ENCODE data around the gene IRF2BP2.
"Not testable (repeated sequence)": the region's sequence is repeated elsewhere in the genome, so short reads cannot be mapped to it uniquely, and the experiment has no call there.

IRF2BP2 gene

GRCh38 chr1:234597894-234598293 is 12.1 kb downstream of the IRF2BP2 start:
- TF ChIP-seq CTCF (IDR thresholded peaks at IDR 0.05; ENCODE audit: borderline replicate concordance, control extremely low read depth, extremely low read depth, insufficient read depth, missing control alignments): peak; percentile 63
- DNase-seq (ENCODE audit: low spot score): peak; percentile 68
- in situ Hi-C loops (cut with MboI; ENCODE audit: low sequenced_read_pairs, unreplicated experiment): loop anchor here (5.0 kb wide), 2 partner anchors 101 to 484 kb away; no protein-coding TSS in a partner anchor

- TF ChIP-seq CTCF (IDR thresholded peaks at IDR 0.05; ENCODE audit: borderline replicate concordance, control extremely low read depth, extremely low read depth, insufficient read depth, missing control alignments): no peak
- DNase-seq (ENCODE audit: low spot score): no peak
- in situ Hi-C loops (cut with MboI; ENCODE audit: low sequenced_read_pairs, unreplicated experiment): loop anchor here (5.0 kb wide), 2 partner anchors 99 to 486 kb away; no protein-coding TSS in a partner anchor
These were observed 14.1 kb downstream of the IRF2BP2 start for GRCh38 chr1:234595899-234596298.

- in situ Hi-C loops (cut with MboI; ENCODE audit: low sequenced_read_pairs, unreplicated experiment); DNase-seq (ENCODE audit: low spot score): not testable (repeated sequence)
These were observed 15.4 kb downstream of the IRF2BP2 start for GRCh38 chr1:234594575-234594974.

- DNase-seq (ENCODE audit: low spot score): no peak
- TF ChIP-seq CTCF (IDR thresholded peaks at IDR 0.05; ENCODE audit: borderline replicate concordance, control extremely low read depth, extremely low read depth, insufficient read depth, missing control alignments): no peak
- in situ Hi-C loops (cut with MboI; ENCODE audit: low sequenced_read_pairs, unreplicated experiment): no loop called here
These were observed 16.0 kb downstream of the IRF2BP2 start for GRCh38 chr1:234593771-234594504.

GRCh38 chr1:234593109-234593508 is 16.9 kb downstream of the IRF2BP2 start:
- no peak for DNase-seq (ENCODE audit: low spot score)
- TF ChIP-seq CTCF (IDR thresholded peaks at IDR 0.05; ENCODE audit: borderline replicate concordance, control extremely low read depth, extremely low read depth, insufficient read depth, missing control alignments): no peak
- in situ Hi-C loops (cut with MboI; ENCODE audit: low sequenced_read_pairs, unreplicated experiment): no loop called here

GRCh38 chr1:234592240-234592639 is 17.7 kb downstream of the IRF2BP2 start:
- no peak for DNase-seq (ENCODE audit: low spot score)
- no peak for TF ChIP-seq CTCF (IDR thresholded peaks at IDR 0.05; ENCODE audit: borderline replicate concordance, control extremely low read depth, extremely low read depth, insufficient read depth, missing control alignments)
- in situ Hi-C loops (cut with MboI; ENCODE audit: low sequenced_read_pairs, unreplicated experiment): no loop called here

- in situ Hi-C loops (cut with MboI; ENCODE audit: low sequenced_read_pairs, unreplicated experiment): no loop called here
- no peak for DNase-seq (ENCODE audit: low spot score)
- no peak for TF ChIP-seq CTCF (IDR thresholded peaks at IDR 0.05; ENCODE audit: borderline replicate concordance, control extremely low read depth, extremely low read depth, insufficient read depth, missing control alignments)
These were observed 18.8 kb downstream of the IRF2BP2 start for GRCh38 chr1:234591131-234591530.
